K562 (cell line): ENCODE results near the gene CFDP1. TPM values are rescaled to one million over a fixed set of nuclear protein-coding genes. Genes with fewer than 3 reads are reported as not detected.

Experiments used
- DIDO1 ChIP-seq: fragments of 450-650 bp; IDR thresholded peaks from 2 replicates; pipeline ENCODE4 v1.6.1; 2016; ENCODE audit warnings: low read depth, missing biosample characterization, missing genetic modification characterization
- ELF1 ChIP-seq: fragments of 200-800 bp; sonication (Bioruptor generic); IDR thresholded peaks from 2 replicates; pipeline ENCODE4 v1.6.1; 2016; ENCODE audit warnings: missing genetic modification characterization, missing compliant biosample characterization
- GABPA ChIP-seq: fragments of 200-800 bp; sonication (Bioruptor generic); conservative IDR thresholded peaks from 2 replicates; pipeline ENCODE4 v1.6.1; 2016; ENCODE audit warnings: low read depth, missing genetic modification characterization, missing compliant biosample characterization
- RB1 ChIP-seq: fragments of 450-650 bp; IDR thresholded peaks from 2 replicates; pipeline ENCODE4 v1.6.1; 2017; ENCODE audit warnings: low read depth, mild to moderate bottlenecking
- polyA plus RNA-seq, 8 experiments: library from polyadenylated mRNA; depleted of rRNA in 4 of 8; stranded (reverse) in 5 of 8; unstranded in 3 of 8; fragments of >200 nt; fragmentation: Nextera tagmentation in 2 of 8; fragmentation: Illumina TruSeq in 1 of 8; extraction: Ambion mirVana in 2 of 8; extraction: Trizol in 1 of 8; gene quantifications; 2 replicates each; pipeline versions ENCODE4 v1.2.1 to v1.2.3, GENCODE V29; 2011 to 2014; ENCODE audit warnings: inconsistent platforms in 1 of 8, missing spikeins in 1 of 8
- total RNA-seq, 7 experiments: library from RNA; depleted of rRNA in 6 of 7; stranded (reverse); fragments of >200 nt in 6 of 7; fragmentation: Illumina TruSeq in 2 of 7; extraction: Trizol in 2 of 7; gene quantifications; 2 replicates each; pipeline versions ENCODE4 v1.2.1 to v1.2.3, GENCODE V29; 2011 to 2021; ENCODE audit warnings: low replicate concordance in 1 of 7
- TF ChIP-seq, protein P1 (sequence below): fragments of 200-600 bp; sonication (generic); IDR thresholded peaks from one replicate; pipeline ENCODE4 v1.6.1; 2012; ENCODE audit warnings: mild to moderate bottlenecking, low read depth, low read length, inconsistent platforms
- TF ChIP-seq, protein P2 (sequence below): fragments of 200-800 bp; sonication (Bioruptor generic); IDR thresholded peaks from 2 replicates; pipeline ENCODE4 v1.6.1; 2016; ENCODE audit warnings: missing genetic modification characterization, missing compliant biosample characterization

CFDP1 gene
- total and polyA plus RNA-seq, 9 of the 15 experiments (the other 6 are each of a cell fraction or from before 2014, with no cell fraction given), result 31.5 to 78.4 (median 61.7) TPM

DNA sequence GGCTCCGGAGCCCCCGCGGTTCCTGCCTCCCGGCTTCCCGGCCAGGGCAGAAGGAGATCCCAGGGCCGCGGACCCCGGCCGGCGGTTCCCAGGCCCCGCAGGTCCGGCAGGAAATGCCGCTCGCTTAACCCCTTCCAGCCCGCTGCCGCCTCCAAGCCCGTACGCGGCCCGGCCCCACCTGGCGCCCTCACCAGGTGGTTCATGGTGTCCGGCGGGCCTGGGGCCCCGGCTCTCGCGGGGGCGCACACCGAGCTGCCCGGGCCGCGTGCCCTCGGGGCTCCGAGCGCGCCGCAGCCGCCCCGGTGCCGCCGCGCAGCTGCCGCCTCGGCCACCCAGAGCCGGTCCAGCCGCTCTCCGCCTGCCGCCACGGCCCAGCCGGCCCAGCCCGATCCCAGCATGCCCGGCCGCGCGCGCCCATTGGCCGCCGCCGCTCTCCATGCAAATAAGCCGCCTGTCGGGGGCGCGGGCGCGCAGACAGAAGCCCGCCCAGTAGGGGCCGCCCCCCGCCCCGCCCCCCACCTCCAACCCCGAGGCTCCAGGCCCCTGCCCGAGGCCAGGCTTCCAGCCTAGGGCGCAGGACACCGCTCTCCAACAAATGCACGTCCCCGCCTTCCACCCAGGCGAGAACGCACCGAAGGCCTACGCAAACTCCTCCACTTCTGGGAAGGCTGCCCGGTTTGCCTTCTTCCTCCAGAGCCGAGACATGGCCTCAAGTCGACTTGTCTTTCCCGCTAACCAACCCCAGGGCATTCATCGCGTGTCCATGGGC is 181.8 kb downstream of the CFDP1 start, which contains the start of gene BCAR1 (continued):
- TF ChIP-seq, protein P1, sequence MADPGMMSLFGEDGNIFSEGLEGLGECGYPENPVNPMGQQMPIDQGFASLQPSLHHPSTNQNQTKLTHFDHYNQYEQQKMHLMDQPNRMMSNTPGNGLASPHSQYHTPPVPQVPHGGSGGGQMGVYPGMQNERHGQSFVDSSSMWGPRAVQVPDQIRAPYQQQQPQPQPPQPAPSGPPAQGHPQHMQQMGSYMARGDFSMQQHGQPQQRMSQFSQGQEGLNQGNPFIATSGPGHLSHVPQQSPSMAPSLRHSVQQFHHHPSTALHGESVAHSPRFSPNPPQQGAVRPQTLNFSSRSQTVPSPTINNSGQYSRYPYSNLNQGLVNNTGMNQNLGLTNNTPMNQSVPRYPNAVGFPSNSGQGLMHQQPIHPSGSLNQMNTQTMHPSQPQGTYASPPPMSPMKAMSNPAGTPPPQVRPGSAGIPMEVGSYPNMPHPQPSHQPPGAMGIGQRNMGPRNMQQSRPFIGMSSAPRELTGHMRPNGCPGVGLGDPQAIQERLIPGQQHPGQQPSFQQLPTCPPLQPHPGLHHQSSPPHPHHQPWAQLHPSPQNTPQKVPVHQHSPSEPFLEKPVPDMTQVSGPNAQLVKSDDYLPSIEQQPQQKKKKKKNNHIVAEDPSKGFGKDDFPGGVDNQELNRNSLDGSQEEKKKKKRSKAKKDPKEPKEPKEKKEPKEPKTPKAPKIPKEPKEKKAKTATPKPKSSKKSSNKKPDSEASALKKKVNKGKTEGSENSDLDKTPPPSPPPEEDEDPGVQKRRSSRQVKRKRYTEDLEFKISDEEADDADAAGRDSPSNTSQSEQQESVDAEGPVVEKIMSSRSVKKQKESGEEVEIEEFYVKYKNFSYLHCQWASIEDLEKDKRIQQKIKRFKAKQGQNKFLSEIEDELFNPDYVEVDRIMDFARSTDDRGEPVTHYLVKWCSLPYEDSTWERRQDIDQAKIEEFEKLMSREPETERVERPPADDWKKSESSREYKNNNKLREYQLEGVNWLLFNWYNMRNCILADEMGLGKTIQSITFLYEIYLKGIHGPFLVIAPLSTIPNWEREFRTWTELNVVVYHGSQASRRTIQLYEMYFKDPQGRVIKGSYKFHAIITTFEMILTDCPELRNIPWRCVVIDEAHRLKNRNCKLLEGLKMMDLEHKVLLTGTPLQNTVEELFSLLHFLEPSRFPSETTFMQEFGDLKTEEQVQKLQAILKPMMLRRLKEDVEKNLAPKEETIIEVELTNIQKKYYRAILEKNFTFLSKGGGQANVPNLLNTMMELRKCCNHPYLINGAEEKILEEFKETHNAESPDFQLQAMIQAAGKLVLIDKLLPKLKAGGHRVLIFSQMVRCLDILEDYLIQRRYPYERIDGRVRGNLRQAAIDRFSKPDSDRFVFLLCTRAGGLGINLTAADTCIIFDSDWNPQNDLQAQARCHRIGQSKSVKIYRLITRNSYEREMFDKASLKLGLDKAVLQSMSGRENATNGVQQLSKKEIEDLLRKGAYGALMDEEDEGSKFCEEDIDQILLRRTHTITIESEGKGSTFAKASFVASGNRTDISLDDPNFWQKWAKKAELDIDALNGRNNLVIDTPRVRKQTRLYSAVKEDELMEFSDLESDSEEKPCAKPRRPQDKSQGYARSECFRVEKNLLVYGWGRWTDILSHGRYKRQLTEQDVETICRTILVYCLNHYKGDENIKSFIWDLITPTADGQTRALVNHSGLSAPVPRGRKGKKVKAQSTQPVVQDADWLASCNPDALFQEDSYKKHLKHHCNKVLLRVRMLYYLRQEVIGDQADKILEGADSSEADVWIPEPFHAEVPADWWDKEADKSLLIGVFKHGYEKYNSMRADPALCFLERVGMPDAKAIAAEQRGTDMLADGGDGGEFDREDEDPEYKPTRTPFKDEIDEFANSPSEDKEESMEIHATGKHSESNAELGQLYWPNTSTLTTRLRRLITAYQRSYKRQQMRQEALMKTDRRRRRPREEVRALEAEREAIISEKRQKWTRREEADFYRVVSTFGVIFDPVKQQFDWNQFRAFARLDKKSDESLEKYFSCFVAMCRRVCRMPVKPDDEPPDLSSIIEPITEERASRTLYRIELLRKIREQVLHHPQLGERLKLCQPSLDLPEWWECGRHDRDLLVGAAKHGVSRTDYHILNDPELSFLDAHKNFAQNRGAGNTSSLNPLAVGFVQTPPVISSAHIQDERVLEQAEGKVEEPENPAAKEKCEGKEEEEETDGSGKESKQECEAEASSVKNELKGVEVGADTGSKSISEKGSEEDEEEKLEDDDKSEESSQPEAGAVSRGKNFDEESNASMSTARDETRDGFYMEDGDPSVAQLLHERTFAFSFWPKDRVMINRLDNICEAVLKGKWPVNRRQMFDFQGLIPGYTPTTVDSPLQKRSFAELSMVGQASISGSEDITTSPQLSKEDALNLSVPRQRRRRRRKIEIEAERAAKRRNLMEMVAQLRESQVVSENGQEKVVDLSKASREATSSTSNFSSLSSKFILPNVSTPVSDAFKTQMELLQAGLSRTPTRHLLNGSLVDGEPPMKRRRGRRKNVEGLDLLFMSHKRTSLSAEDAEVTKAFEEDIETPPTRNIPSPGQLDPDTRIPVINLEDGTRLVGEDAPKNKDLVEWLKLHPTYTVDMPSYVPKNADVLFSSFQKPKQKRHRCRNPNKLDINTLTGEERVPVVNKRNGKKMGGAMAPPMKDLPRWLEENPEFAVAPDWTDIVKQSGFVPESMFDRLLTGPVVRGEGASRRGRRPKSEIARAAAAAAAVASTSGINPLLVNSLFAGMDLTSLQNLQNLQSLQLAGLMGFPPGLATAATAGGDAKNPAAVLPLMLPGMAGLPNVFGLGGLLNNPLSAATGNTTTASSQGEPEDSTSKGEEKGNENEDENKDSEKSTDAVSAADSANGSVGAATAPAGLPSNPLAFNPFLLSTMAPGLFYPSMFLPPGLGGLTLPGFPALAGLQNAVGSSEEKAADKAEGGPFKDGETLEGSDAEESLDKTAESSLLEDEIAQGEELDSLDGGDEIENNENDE, result no peak
- TF ChIP-seq, protein P2, sequence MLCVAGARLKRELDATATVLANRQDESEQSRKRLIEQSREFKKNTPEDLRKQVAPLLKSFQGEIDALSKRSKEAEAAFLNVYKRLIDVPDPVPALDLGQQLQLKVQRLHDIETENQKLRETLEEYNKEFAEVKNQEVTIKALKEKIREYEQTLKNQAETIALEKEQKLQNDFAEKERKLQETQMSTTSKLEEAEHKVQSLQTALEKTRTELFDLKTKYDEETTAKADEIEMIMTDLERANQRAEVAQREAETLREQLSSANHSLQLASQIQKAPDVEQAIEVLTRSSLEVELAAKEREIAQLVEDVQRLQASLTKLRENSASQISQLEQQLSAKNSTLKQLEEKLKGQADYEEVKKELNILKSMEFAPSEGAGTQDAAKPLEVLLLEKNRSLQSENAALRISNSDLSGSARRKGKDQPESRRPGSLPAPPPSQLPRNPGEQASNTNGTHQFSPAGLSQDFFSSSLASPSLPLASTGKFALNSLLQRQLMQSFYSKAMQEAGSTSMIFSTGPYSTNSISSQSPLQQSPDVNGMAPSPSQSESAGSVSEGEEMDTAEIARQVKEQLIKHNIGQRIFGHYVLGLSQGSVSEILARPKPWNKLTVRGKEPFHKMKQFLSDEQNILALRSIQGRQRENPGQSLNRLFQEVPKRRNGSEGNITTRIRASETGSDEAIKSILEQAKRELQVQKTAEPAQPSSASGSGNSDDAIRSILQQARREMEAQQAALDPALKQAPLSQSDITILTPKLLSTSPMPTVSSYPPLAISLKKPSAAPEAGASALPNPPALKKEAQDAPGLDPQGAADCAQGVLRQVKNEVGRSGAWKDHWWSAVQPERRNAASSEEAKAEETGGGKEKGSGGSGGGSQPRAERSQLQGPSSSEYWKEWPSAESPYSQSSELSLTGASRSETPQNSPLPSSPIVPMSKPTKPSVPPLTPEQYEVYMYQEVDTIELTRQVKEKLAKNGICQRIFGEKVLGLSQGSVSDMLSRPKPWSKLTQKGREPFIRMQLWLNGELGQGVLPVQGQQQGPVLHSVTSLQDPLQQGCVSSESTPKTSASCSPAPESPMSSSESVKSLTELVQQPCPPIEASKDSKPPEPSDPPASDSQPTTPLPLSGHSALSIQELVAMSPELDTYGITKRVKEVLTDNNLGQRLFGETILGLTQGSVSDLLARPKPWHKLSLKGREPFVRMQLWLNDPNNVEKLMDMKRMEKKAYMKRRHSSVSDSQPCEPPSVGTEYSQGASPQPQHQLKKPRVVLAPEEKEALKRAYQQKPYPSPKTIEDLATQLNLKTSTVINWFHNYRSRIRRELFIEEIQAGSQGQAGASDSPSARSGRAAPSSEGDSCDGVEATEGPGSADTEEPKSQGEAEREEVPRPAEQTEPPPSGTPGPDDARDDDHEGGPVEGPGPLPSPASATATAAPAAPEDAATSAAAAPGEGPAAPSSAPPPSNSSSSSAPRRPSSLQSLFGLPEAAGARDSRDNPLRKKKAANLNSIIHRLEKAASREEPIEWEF (CRISPR knock-in tag), result no peak
- TF ChIP-seq RB1, result peak; percentile 40; the same call in 1 of the 2 replicates
- 0 out of 2 replicates have a peak, but pooled peaks have one; percentile 18 for TF ChIP-seq ELF1 (tag)
- peak; percentile 26; the same call in 1 of the 2 replicates for TF ChIP-seq GABPA (tag)
- TF ChIP-seq DIDO1 (tag), result no peak
